Thymus (tissue), 11 donors: Measurements from ENCODE around the gene SMARCD2. TPM values are rescaled to one million over a fixed set of nuclear protein-coding genes. Genes with fewer than 3 reads are reported as not detected.

Source experiments
- DNase-seq, 9 donors: peaks; one replicate each; pipeline ENCODE4 v3.0.0-alpha.2; 2013; ENCODE audit warnings: low spot score in 9 of 9, low read depth in 6 of 9, missing footprints in 1 of 9
- H3K27ac ChIP-seq, 2 donors: one replicate each; pipeline ENCODE4 v1.5.1; 2013; ENCODE audit warnings: control low read depth in 1 of 2, low read depth in 1 of 2, low read length in 1 of 2, mild to moderate bottlenecking in 1 of 2, moderate library complexity in 1 of 2
- H3K27me3 ChIP-seq, 2 donors: one replicate each; pipeline ENCODE4 v1.5.1; 2013; ENCODE audit warnings: low read length in 1 of 2; ENCODE audit not compliant: control insufficient read depth in 2 of 2, insufficient read depth in 1 of 2
- H3K36me3 ChIP-seq, 2 donors: one replicate each; pipeline ENCODE4 v1.5.1; 2013; ENCODE audit warnings: low read length in 1 of 2, mild to moderate bottlenecking in 1 of 2, moderate library complexity in 1 of 2; ENCODE audit not compliant: control insufficient read depth in 2 of 2, insufficient read depth in 2 of 2
- H3K4me1 ChIP-seq, 2 donors: one replicate each; pipeline ENCODE4 v1.5.1; 2013; ENCODE audit warnings: low read length in 2 of 2; ENCODE audit not compliant: control insufficient read depth in 2 of 2, insufficient read depth in 2 of 2
- H3K4me3 ChIP-seq, 2 donors: one replicate each; pipeline ENCODE4 v1.5.1; 2013; ENCODE audit warnings: low read length in 2 of 2, control low read depth in 1 of 2, mild to moderate bottlenecking in 1 of 2
- H3K9me3 ChIP-seq, 2 donors: one replicate each; pipeline ENCODE4 v1.5.1; 2013; ENCODE audit warnings: low read length in 1 of 2, mild to moderate bottlenecking in 1 of 2; ENCODE audit not compliant: control insufficient read depth in 2 of 2, insufficient read depth in 1 of 2
- WGBS: extraction: QIAGEN DNeasy Blood & Tissue Kit; methylation state at CpG from one replicate; pipeline ENCODE4 v1.1.7; 2013; 5-methylcytosine and 5-hydroxymethylcytosine counted together
- polyA plus RNA-seq: library from polyadenylated mRNA; stranded (reverse); fragments of 200-250 nt; gene quantifications from one replicate; pipeline ENCODE4 v1.2.3, GENCODE V29; 2013
- total RNA-seq: library from RNA; stranded (reverse); fragments of 120-200 nt; gene quantifications from one replicate; pipeline ENCODE4 v1.2.4, GENCODE V29; 2013
- donor health status: healthy.

The SMARCD2 gene
- total and polyA plus RNA-seq, 2 donors = 68.9 to 72.1 TPM

GRCh38 chr17:63785556-63785955, 56.9 kb downstream of the SMARCD2 start:
- no peaks in the 10 kb centered on the region for H3K4me1 ChIP-seq
- DNase-seq = no peak
- 100% methylated on average over 1 of the region's 1 CpG for WGBS

GRCh38 chr17:63783522-63783921, 59.0 kb downstream of the SMARCD2 start:
- Histone ChIP-seq H3K4me1 (no peaks in the 10 kb centered on the region), H3K36me3 (peaks cover 24 to 45% of the 10 kb centered on the region in 2 donors), H3K4me3 (no peak overlapping the region), H3K9me3 (no peaks in the 10 kb centered on the region), H3K27me3 (no peaks in the 10 kb centered on the region), H3K27ac (no peak overlapping the region)
- WGBS = 86% methylated on average over 6 of the region's 6 CpGs
- no peak for DNase-seq

More at GRCh38 chr17:63785556-63785955, 56.9 kb downstream of the SMARCD2 start:
- H3K36me3 ChIP-seq = peaks cover 32 to 52% of the 10 kb centered on the region in 2 donors
- H3K9me3 ChIP-seq = no peaks in the 10 kb centered on the region
- H3K27ac ChIP-seq = no peak overlapping the region
- no peaks in the 10 kb centered on the region for H3K27me3 ChIP-seq
- no peak overlapping the region for H3K4me3 ChIP-seq

Other genes starting within 250 kb of the SMARCD2 start
- 10.1 TPM for gene TACO1, start 241.8 kb downstream of the SMARCD2 start, total RNA-seq
- 14.2 TPM for gene TACO1, start 241.8 kb downstream of the SMARCD2 start, polyA plus RNA-seq
- 15.5 TPM for gene MAP3K3, start 220.3 kb downstream of the SMARCD2 start, total RNA-seq
- 21.0 TPM for gene MAP3K3, start 220.3 kb downstream of the SMARCD2 start, polyA plus RNA-seq
- gene LIMD2, start 142.6 kb downstream of the SMARCD2 start, total RNA-seq = 202 TPM
- 309 TPM for gene LIMD2, start 142.6 kb downstream of the SMARCD2 start, polyA plus RNA-seq
- gene STRADA, start 100.9 kb downstream of the SMARCD2 start, total RNA-seq = 13.4 TPM
- 32.2 TPM for gene STRADA, start 100.9 kb downstream of the SMARCD2 start, polyA plus RNA-seq
- 34.7 TPM for gene CCDC47, start 69.1 kb downstream of the SMARCD2 start, total RNA-seq
- 25.9 TPM for gene CCDC47, start 69.1 kb downstream of the SMARCD2 start, polyA plus RNA-seq
- 58.9 TPM for gene DDX42, start 68.5 kb downstream of the SMARCD2 start, total RNA-seq
- 92.8 TPM for gene DDX42, start 68.5 kb downstream of the SMARCD2 start, polyA plus RNA-seq
- gene PSMC5, start 15.3 kb downstream of the SMARCD2 start, total RNA-seq = 31.7 TPM
- gene PSMC5, start 15.3 kb downstream of the SMARCD2 start, polyA plus RNA-seq = 179 TPM
- gene FTSJ3, start 15.0 kb downstream of the SMARCD2 start, total RNA-seq = 32.9 TPM
- gene FTSJ3, start 15.0 kb downstream of the SMARCD2 start, polyA plus RNA-seq = 21.0 TPM
- 1.0 TPM for gene CSH2, start 31.0 kb upstream of the SMARCD2 start, total RNA-seq
- gene CSH2, start 31.0 kb upstream of the SMARCD2 start, polyA plus RNA-seq = 11.2 TPM
- 0.24 TPM for gene GH2, start 39.3 kb upstream of the SMARCD2 start, total RNA-seq
- 1.2 TPM for gene GH2, start 39.3 kb upstream of the SMARCD2 start, polyA plus RNA-seq
- 2.3 TPM for gene CSH1, start 53.9 kb upstream of the SMARCD2 start, total RNA-seq
- gene CSH1, start 53.9 kb upstream of the SMARCD2 start, polyA plus RNA-seq = 11.6 TPM
- 0.24 TPM for gene CSHL1, start 68.6 kb upstream of the SMARCD2 start, total RNA-seq
- 1.3 TPM for gene CSHL1, start 68.6 kb upstream of the SMARCD2 start, polyA plus RNA-seq
- 0.33 TPM for gene GH1, start 76.2 kb upstream of the SMARCD2 start, total RNA-seq
- 3.1 TPM for gene GH1, start 76.2 kb upstream of the SMARCD2 start, polyA plus RNA-seq
- 19.5 TPM for gene CD79B, start 89.6 kb upstream of the SMARCD2 start, total RNA-seq
- gene CD79B, start 89.6 kb upstream of the SMARCD2 start, polyA plus RNA-seq = 34.1 TPM
- gene SCN4A, start 130.2 kb upstream of the SMARCD2 start, total RNA-seq = 0.19 TPM
- 0.46 TPM for gene SCN4A, start 130.2 kb upstream of the SMARCD2 start, polyA plus RNA-seq
- 0.28 TPM for gene PRR29, start 155.7 kb upstream of the SMARCD2 start, total RNA-seq
- gene PRR29, start 155.7 kb upstream of the SMARCD2 start, polyA plus RNA-seq = 0.43 TPM
- 53.9 TPM for gene ICAM2, start 177.9 kb upstream of the SMARCD2 start, total RNA-seq
- 38.6 TPM for gene ICAM2, start 177.9 kb upstream of the SMARCD2 start, polyA plus RNA-seq